GM23338 (cell line): ENCODE measurements around the gene MCTP1. TPM values are rescaled to one million over a fixed set of nuclear protein-coding genes. Genes with fewer than 3 reads are reported as not detected.

Experiments used
- ATAC-seq: fragments of 200-7000 bp; cut with Tn5 transposase; 3 replicates; pipeline ENCODE4 v1.9.1; 2020
- DNase-seq: peaks from one replicate; pipeline ENCODE4 v3.0.0-alpha.2; 2015; ENCODE audit warnings: low spot score
- H2AFZ ChIP-seq: fragments of 200-600 bp; sonication (generic); 2 replicates; pipeline ENCODE4 v1.8.0; 2016; ENCODE audit warnings: antibody characterized with exemption, mild to moderate bottlenecking, moderate library complexity
- H3F3A ChIP-seq: fragments of 200-600 bp; sonication (generic); replicated peaks from 2 replicates; pipeline ENCODE4 v1.8.0; 2017; ENCODE audit warnings: antibody characterized with exemption, mixed run types, low read depth
- H3K27ac ChIP-seq: fragments of 200-600 bp; sonication (generic); 2 replicates; pipeline ENCODE4 v1.6.1; 2016; ENCODE audit warnings: low read depth
- H3K27me3 ChIP-seq: fragments of 200-600 bp; sonication (generic); 2 replicates; pipeline ENCODE4 v1.8.0; 2016; ENCODE audit warnings: mild to moderate bottlenecking, mixed run types, moderate library complexity; ENCODE audit not compliant: insufficient read depth
- H3K36me3 ChIP-seq: fragments of 200-600 bp; sonication (generic); 2 replicates; pipeline ENCODE4 v1.8.0; 2016; ENCODE audit warnings: mild to moderate bottlenecking; ENCODE audit not compliant: insufficient read depth
- H3K4me1 ChIP-seq: fragments of 200-600 bp; sonication (generic); 2 replicates; pipeline ENCODE4 v1.8.0; 2016; ENCODE audit warnings: mild to moderate bottlenecking, moderate library complexity; ENCODE audit not compliant: insufficient read depth
- H3K4me2 ChIP-seq: fragments of 200-600 bp; sonication (generic); 2 replicates; pipeline ENCODE4 v1.7.1; 2017; ENCODE audit warnings: mixed run types
- H3K4me3 ChIP-seq: fragments of 200-600 bp; sonication (generic); 2 replicates; pipeline ENCODE4 v1.6.1; 2016; ENCODE audit warnings: mixed run types
- H3K79me2 ChIP-seq: fragments of 200-600 bp; sonication (generic); replicated peaks from 2 replicates; pipeline ENCODE4 v1.8.0; 2017; ENCODE audit warnings: mild to moderate bottlenecking; ENCODE audit not compliant: insufficient read depth
- H3K9me2 ChIP-seq: fragments of 200-600 bp; sonication (generic); 2 replicates; pipeline ENCODE4 v1.8.0; 2017; ENCODE audit not compliant: insufficient read depth
- H4K20me1 ChIP-seq: fragments of 200-600 bp; sonication (generic); replicated peaks from 2 replicates; pipeline ENCODE4 v1.8.0; 2017; ENCODE audit warnings: mild to moderate bottlenecking; ENCODE audit not compliant: insufficient read depth
- H3K27ac Mint-ChIP-seq: 2 replicates; pipeline ENCODE4 v1.8.0; 2020; ENCODE audit warnings: inconsistent platforms, mild to moderate bottlenecking, moderate library complexity, mixed read lengths
- H3K27me3 Mint-ChIP-seq: 3 replicates; pipeline ENCODE4 v1.8.0; 2022; ENCODE audit warnings: low read depth, mild to moderate bottlenecking, moderate library complexity, mixed read lengths, inconsistent platforms; ENCODE audit not compliant: insufficient read depth, poor library complexity
- H3K36me3 Mint-ChIP-seq: 3 replicates; pipeline ENCODE4 v1.8.0; 2021; ENCODE audit warnings: low read depth, mild to moderate bottlenecking, inconsistent platforms, moderate library complexity, mixed read lengths
- H3K4me1 Mint-ChIP-seq: 3 replicates; pipeline ENCODE4 v1.8.0; 2020; ENCODE audit warnings: mild to moderate bottlenecking, inconsistent platforms, mixed read lengths
- H3K4me3 Mint-ChIP-seq: 3 replicates; pipeline ENCODE4 v1.8.0; 2021; ENCODE audit warnings: moderate library complexity, mild to moderate bottlenecking, inconsistent platforms, mixed read lengths
- H3K9me3 Mint-ChIP-seq: 3 replicates; pipeline ENCODE4 v1.8.0; 2020; ENCODE audit warnings: moderate library complexity, mild to moderate bottlenecking, inconsistent platforms, mixed read lengths
- CREB1 ChIP-seq: fragments of 250-450 bp; sonication (Bioruptor Pico); IDR thresholded peaks from 2 replicates; pipeline ENCODE4 v1.5.0; 2020; ENCODE audit warnings: low read depth, mild to moderate bottlenecking, moderate library complexity
- EZH2 ChIP-seq: fragments of 200-600 bp; sonication (generic); IDR thresholded peaks from one replicate; pipeline ENCODE4 v1.8.0; 2017; ENCODE audit warnings: antibody characterized with exemption, mild to moderate bottlenecking, low read depth; ENCODE audit not compliant: unreplicated experiment
- EZH2phosphoT487 ChIP-seq: fragments of 200-600 bp; sonication (generic); IDR thresholded peaks from one replicate; pipeline ENCODE4 v1.8.1; 2018; ENCODE audit warnings: antibody characterized with exemption; ENCODE audit not compliant: unreplicated experiment
- JUNB ChIP-seq: IDR thresholded peaks from one replicate; pipeline ENCODE4 v1.6.1; 2016; ENCODE audit warnings: antibody characterized with exemption; ENCODE audit not compliant: unreplicated experiment
- POLR2AphosphoS5 ChIP-seq: IDR thresholded peaks from 2 replicates; pipeline ENCODE4 v1.6.1; 2016; ENCODE audit warnings: antibody characterized with exemption, low read depth
- REST ChIP-seq: IDR thresholded peaks from one replicate; pipeline ENCODE4 v1.6.1; 2018; ENCODE audit warnings: antibody characterized with exemption; ENCODE audit not compliant: unreplicated experiment
- STAT1 ChIP-seq: IDR thresholded peaks from one replicate; pipeline ENCODE4 v1.6.1; 2016; ENCODE audit warnings: antibody characterized with exemption; ENCODE audit not compliant: unreplicated experiment
- ZNF114 ChIP-seq: fragments of 250-450 bp; sonication (Bioruptor Pico); IDR thresholded peaks from 2 replicates; pipeline ENCODE4 v1.5.0; 2020; ENCODE audit warnings: mild to moderate bottlenecking, moderate library complexity
- ZNF331 ChIP-seq: fragments of 250-450 bp; sonication (Bioruptor Pico); IDR thresholded peaks from 2 replicates; pipeline ENCODE4 v1.5.0; 2020; ENCODE audit warnings: low read depth, mild to moderate bottlenecking, moderate library complexity
- ZNF462 ChIP-seq: fragments of 250-450 bp; sonication (Bioruptor Pico); IDR thresholded peaks from 2 replicates; pipeline ENCODE4 v1.5.0; 2020; ENCODE audit warnings: mild to moderate bottlenecking, moderate library complexity
- polyA plus RNA-seq: library from polyadenylated mRNA; unstranded; fragments of >200 nt; fragmentation: Nextera tagmentation; extraction: Ambion mirVana; gene quantifications from 2 replicates; pipeline ENCODE4 v1.2.1, GENCODE V29; 2016
- total RNA-seq: library from RNA; depleted of rRNA; stranded (reverse); fragments of >200 nt; shearing (Covaris generic); gene quantifications from 2 replicates; pipeline ENCODE4 v1.2.3, GENCODE V29; 2014
- TF ChIP-seq, protein P1 (sequence below): IDR thresholded peaks from 2 replicates; pipeline ENCODE4 v1.6.1; 2016; ENCODE audit warnings: antibody characterized with exemption
- TF ChIP-seq, protein P2 (sequence below), 2 experiments: fragments of 200-600 bp in 1 of 2; sonication (generic) in 1 of 2; conservative IDR thresholded peaks; 2 replicates each; pipeline versions ENCODE4 v1.5.1 to v1.6.1; 2016 to 2017; ENCODE audit warnings: antibody characterized with exemption in 2 of 2, low read depth in 2 of 2, mild to moderate bottlenecking in 2 of 2, moderate library complexity in 1 of 2

Gene MCTP1
- total and polyA plus RNA-seq, 2 experiments from 2014 or later: 3.7 to 4.2 TPM

- H3K36me3 ChIP-seq: no peaks in the 10 kb centered on the region
- H3K4me3 ChIP-seq: no peak overlapping the region
- Mint-ChIP-seq H3K4me3 (no peak overlapping the region), H3K27ac (no peak overlapping the region), H3K27me3 (no peaks in the 10 kb centered on the region), H3K4me1 (no peaks in the 10 kb centered on the region), H3K36me3 (no peaks in the 10 kb centered on the region), H3K9me3 (no peaks in the 10 kb centered on the region)
- no peaks in the 10 kb centered on the region for H3K4me1 ChIP-seq
- no peak for ATAC-seq
- no peaks in the 10 kb centered on the region; the same call in 1 of the 2 replicates for H3K9me2 ChIP-seq
- no peak overlapping the region for H3K27ac ChIP-seq
- no peaks in the 10 kb centered on the region for H3K79me2 ChIP-seq
- no peaks in the 10 kb centered on the region for H4K20me1 ChIP-seq
- no peaks in the 10 kb centered on the region for H3K27me3 ChIP-seq
- TF ChIP-seq JUNB: no peak
- TF ChIP-seq ZNF462 (CRISPR knock-in tag): no peak
- TF ChIP-seq REST: no peak
- no peak for TF ChIP-seq ZNF114
- TF ChIP-seq, protein P1, sequence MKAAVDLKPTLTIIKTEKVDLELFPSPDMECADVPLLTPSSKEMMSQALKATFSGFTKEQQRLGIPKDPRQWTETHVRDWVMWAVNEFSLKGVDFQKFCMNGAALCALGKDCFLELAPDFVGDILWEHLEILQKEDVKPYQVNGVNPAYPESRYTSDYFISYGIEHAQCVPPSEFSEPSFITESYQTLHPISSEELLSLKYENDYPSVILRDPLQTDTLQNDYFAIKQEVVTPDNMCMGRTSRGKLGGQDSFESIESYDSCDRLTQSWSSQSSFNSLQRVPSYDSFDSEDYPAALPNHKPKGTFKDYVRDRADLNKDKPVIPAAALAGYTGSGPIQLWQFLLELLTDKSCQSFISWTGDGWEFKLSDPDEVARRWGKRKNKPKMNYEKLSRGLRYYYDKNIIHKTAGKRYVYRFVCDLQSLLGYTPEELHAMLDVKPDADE: no peak
- TF ChIP-seq EZH2phosphoT487: no peak
- TF ChIP-seq POLR2AphosphoS5: no peak
- no peak for TF ChIP-seq CREB1 (CRISPR knock-in tag)
- TF ChIP-seq EZH2: no peak
- no peak for TF ChIP-seq ZNF331
- TF ChIP-seq STAT1: no peak
- TF ChIP-seq, protein P2, sequence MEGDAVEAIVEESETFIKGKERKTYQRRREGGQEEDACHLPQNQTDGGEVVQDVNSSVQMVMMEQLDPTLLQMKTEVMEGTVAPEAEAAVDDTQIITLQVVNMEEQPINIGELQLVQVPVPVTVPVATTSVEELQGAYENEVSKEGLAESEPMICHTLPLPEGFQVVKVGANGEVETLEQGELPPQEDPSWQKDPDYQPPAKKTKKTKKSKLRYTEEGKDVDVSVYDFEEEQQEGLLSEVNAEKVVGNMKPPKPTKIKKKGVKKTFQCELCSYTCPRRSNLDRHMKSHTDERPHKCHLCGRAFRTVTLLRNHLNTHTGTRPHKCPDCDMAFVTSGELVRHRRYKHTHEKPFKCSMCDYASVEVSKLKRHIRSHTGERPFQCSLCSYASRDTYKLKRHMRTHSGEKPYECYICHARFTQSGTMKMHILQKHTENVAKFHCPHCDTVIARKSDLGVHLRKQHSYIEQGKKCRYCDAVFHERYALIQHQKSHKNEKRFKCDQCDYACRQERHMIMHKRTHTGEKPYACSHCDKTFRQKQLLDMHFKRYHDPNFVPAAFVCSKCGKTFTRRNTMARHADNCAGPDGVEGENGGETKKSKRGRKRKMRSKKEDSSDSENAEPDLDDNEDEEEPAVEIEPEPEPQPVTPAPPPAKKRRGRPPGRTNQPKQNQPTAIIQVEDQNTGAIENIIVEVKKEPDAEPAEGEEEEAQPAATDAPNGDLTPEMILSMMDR (conservative IDR thresholded peaks at IDR 0.05; ENCODE audit: low read depth in 2 of 2): no peak
- no peaks in the 10 kb centered on the region for H3F3A ChIP-seq
- DNase-seq: no peak
- H2AFZ ChIP-seq: no peak overlapping the region
- no peak overlapping the region for H3K4me2 ChIP-seq
Observed at GRCh38 chr5:95251185-95251584, 33.7 kb downstream of the MCTP1 start.
